ENCODE data around the gene ADAM15.

ADAM15 gene

GRCh38 chr1:155070158-155070621 lies 19.1 kb downstream of the ADAM15 start:
- no peaks in the 10 kb centered on the region for H3K27me3 ChIP-seq (ENCODE audit: control insufficient read depth, low read length)
- H3K4me1 ChIP-seq (ENCODE audit: control insufficient read depth, low read length): peaks cover 70% of the 10 kb centered on the region
- H3K36me3 ChIP-seq (ENCODE audit: control insufficient read depth, low read length): peaks cover 33% of the 10 kb centered on the region
- TF ChIP-seq CTCF (IDR thresholded peaks at IDR 0.05; ENCODE audit: low read depth, low read length, poor library complexity, severe bottlenecking) (no peak), EZH2phosphoT487 (IDR thresholded peaks at IDR 0.05; ENCODE audit: borderline replicate concordance, low read length) (no peak)
- H3F3A ChIP-seq (ENCODE audit: control insufficient read depth, insufficient read depth): peaks cover 16% of the 10 kb centered on the region
- H3K9me2 ChIP-seq (replicated peaks; ENCODE audit: control insufficient read depth, low read length): no peaks in the 10 kb centered on the region
- H3K27ac ChIP-seq (ENCODE audit: low read depth, low read length): no peak overlapping the region
- no peaks in the 10 kb centered on the region for H4K20me1 ChIP-seq (ENCODE audit: control insufficient read depth, insufficient read depth, low read depth, low read length)
- peaks cover 3% of the 10 kb centered on the region for H3K79me2 ChIP-seq (ENCODE audit: control insufficient read depth, low read length)
- H3K4me3 ChIP-seq (ENCODE audit: low read length): peak overlapping the region; percentile 68
- H3K9me3 ChIP-seq (ENCODE audit: control insufficient read depth, insufficient read depth, low read length): no peaks in the 10 kb centered on the region
- peak overlapping the region; percentile 84 for H3K4me2 ChIP-seq (ENCODE audit: low read length)

GRCh38 chr1:155070721-155071569 lies 19.8 kb downstream of the ADAM15 start:
- peak; percentile 54 for TF ChIP-seq CTCF (IDR thresholded peaks at IDR 0.05; ENCODE audit: low read depth, low read length, poor library complexity, severe bottlenecking)
- TF ChIP-seq EZH2phosphoT487 (IDR thresholded peaks at IDR 0.05; ENCODE audit: borderline replicate concordance, low read length): no peak
- H3K9me3 ChIP-seq (ENCODE audit: control insufficient read depth, insufficient read depth, low read length): no peaks in the 10 kb centered on the region

GRCh38 chr1:155071701-155072100 lies 20.6 kb downstream of the ADAM15 start:
- no peak for TF ChIP-seq CTCF (IDR thresholded peaks at IDR 0.05; ENCODE audit: low read depth, low read length, poor library complexity, severe bottlenecking)
- Histone ChIP-seq H3K36me3 (ENCODE audit: control insufficient read depth, low read length) (peaks cover 28% of the 10 kb centered on the region), H3K9me2 (replicated peaks; ENCODE audit: control insufficient read depth, low read length) (no peaks in the 10 kb centered on the region), H4K20me1 (ENCODE audit: control insufficient read depth, insufficient read depth, low read depth, low read length) (no peaks in the 10 kb centered on the region), H3K4me3 (ENCODE audit: low read length) (peak overlapping the region; percentile 68), H3K4me1 (ENCODE audit: control insufficient read depth, low read length) (peaks cover 79% of the 10 kb centered on the region), H3K4me2 (ENCODE audit: low read length) (peak overlapping the region; percentile 84), H3K79me2 (ENCODE audit: control insufficient read depth, low read length) (peaks cover 3% of the 10 kb centered on the region; the same call in 1 of the 2 replicates), H3K27me3 (ENCODE audit: control insufficient read depth, low read length) (no peaks in the 10 kb centered on the region), H3K27ac (ENCODE audit: low read depth, low read length) (peak overlapping the region; percentile 28; the same call in 1 of the 2 replicates), H3F3A (ENCODE audit: control insufficient read depth, insufficient read depth) (peaks cover 16% of the 10 kb centered on the region), H3K9me3 (ENCODE audit: control insufficient read depth, insufficient read depth, low read length) (no peaks in the 10 kb centered on the region)

More at GRCh38 chr1:155070721-155071569, 19.8 kb downstream of the ADAM15 start:
- Histone ChIP-seq H3K9me2 (replicated peaks; ENCODE audit: control insufficient read depth, low read length) (no peaks in the 10 kb centered on the region), H3K4me2 (ENCODE audit: low read length) (peak overlapping the region; percentile 84), H3K4me3 (ENCODE audit: low read length) (peak overlapping the region; percentile 68), H3K27ac (ENCODE audit: low read depth, low read length) (peak overlapping the region; percentile 28; the same call in 1 of the 2 replicates), H3K79me2 (ENCODE audit: control insufficient read depth, low read length) (peaks cover 3% of the 10 kb centered on the region; the same call in 1 of the 2 replicates), H4K20me1 (ENCODE audit: control insufficient read depth, insufficient read depth, low read depth, low read length) (no peaks in the 10 kb centered on the region), H3K27me3 (ENCODE audit: control insufficient read depth, low read length) (no peaks in the 10 kb centered on the region), H3F3A (ENCODE audit: control insufficient read depth, insufficient read depth) (peaks cover 16% of the 10 kb centered on the region), H3K36me3 (ENCODE audit: control insufficient read depth, low read length) (peaks cover 33% of the 10 kb centered on the region), H3K4me1 (ENCODE audit: control insufficient read depth, low read length) (peaks cover 75% of the 10 kb centered on the region)

Measured in DOHH2 (cell line).